HG03457 (cell line): Measurements from ENCODE around the gene NTMT1.
"Not testable (repeated sequence)": the region's sequence is repeated elsewhere in the genome, so short reads cannot be mapped to it uniquely, and the experiment has no call there.

Experiments used
- ATAC-seq: cut with Tn5 transposase; IDR thresholded peaks from one replicate; pipeline ENCODE4 v1.9.1; 2021; ENCODE audit warnings: moderate number of reproducible peaks; ENCODE audit not compliant: unreplicated experiment

The NTMT1 gene, protein sequence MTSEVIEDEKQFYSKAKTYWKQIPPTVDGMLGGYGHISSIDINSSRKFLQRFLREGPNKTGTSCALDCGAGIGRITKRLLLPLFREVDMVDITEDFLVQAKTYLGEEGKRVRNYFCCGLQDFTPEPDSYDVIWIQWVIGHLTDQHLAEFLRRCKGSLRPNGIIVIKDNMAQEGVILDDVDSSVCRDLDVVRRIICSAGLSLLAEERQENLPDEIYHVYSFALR

DNA sequence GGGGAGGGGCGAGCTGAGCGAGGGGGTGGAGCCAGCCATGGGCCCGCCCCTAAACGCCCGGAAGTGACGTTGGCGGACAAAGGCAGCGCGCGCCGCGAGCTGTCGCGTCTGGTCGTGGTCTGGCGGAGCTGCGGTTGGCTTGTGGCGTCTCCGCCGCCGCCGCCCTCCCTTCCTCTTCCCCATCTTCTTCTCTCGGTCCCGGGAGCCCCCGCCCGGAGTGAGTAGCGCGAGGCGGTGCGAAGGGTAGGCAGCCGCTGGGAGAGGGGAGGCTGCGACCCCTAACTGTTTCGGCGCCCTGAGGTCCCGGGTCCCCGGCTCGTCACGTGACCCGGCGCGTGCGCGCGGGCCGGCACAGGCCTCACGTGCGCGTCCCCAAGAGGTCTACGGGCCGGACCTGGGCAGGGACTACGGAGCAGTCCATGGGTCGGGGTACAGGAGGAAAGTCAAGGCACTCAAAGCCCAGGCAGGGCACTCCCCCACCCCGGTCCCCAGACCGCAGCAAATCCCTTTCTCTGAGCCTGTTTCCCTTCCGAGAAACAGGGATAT, at the start of gene NTMT1:
NTMT1 (plus strand) TSS at position 85 of the 546 bp plus-strand sequence. CDS start 6,541 bp downstream, outside the sequence.
- ATAC-seq: peak; percentile 43

GRCh38 chr9:129576546-129577543, 49.1 kb upstream of the NTMT1 start:
- ATAC-seq: no peak

DNA sequence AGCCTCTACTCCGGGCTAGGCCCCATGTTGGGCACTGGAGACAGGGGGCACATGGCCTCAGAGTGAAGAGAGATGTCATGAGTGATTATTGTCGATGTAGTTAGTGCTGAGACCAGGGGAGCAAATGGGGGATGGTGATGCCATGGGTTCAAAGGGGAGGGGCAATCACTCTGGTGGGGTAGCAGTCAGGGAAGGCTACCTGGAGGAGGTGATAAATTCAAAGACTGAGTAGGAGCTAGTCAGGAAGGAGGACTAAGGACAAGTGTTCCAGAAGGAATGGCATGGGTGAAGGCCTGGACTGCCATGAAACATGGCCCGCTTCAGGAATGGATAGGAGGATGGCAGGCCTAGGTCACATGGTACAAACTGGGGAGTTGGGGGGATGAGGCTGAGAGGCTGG, 46.7 kb upstream of the NTMT1 start:
- ATAC-seq: no peak

GRCh38 chr9:129580211-129580915, 45.6 kb upstream of the NTMT1 start:
- ATAC-seq: no peak

GRCh38 chr9:129581505-129582189, 44.3 kb upstream of the NTMT1 start:
- ATAC-seq: no peak

DNA sequence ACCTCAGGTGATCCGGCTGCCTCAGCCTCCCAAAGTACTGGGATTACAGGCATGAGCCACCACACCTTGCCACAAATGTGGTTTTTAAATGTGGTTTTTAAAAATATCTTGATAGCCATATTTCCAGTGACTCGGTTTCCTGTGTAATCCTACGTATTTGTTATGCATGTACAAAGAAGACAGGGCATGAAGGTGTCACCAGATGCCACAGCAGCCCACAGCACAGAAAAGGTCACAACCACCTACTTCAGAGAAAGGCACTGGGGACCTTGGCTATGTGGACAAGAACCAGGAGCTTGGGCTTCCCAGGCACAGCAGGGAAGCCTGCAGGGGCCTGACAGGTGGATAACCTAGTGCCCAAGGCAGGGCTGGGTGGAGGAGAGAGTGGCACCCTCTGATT, 43.1 kb upstream of the NTMT1 start:
- no peak for ATAC-seq

DNA sequence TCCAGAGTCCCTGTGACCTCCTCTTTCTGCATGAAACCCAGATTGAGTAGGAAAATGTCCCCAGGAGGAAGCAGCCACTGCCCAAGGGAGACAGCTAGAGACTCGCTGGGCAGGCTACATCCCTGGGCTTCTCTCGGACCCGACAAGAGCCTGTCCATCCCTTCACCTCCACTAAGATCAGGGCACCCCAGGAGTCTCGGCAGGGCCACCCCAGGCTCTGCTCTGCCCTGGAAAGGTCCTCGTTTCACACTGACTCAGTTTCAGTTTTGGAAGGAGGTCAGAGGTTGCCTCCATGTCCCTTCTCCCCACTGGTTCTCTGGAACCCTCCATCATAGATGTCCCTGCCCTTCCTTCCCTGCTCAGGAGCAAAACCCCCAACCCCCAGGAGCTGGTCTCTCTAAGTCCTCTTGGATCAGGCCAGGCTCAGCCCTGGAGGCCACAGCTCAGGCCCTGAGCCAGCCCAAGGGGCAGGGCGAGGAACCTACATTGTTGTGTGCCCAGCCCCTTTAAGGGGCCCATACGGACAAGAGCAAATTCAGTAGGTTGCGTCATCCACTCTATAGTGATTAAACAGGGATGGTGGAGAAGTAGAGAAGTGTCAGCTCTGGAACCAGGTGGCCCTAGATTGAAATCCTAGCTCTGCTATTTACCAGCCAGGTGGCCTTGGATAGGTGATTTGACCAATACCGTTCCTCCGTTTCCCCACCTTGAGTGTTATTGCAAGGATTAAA, 42.5 kb upstream of the NTMT1 start:
- no peak for ATAC-seq

- ATAC-seq: no peak
Observed at GRCh38 chr9:129584136-129584535, 41.8 kb upstream of the NTMT1 start.

GRCh38 chr9:129585352-129585751, 40.6 kb upstream of the NTMT1 start:
- no peak for ATAC-seq

DNA sequence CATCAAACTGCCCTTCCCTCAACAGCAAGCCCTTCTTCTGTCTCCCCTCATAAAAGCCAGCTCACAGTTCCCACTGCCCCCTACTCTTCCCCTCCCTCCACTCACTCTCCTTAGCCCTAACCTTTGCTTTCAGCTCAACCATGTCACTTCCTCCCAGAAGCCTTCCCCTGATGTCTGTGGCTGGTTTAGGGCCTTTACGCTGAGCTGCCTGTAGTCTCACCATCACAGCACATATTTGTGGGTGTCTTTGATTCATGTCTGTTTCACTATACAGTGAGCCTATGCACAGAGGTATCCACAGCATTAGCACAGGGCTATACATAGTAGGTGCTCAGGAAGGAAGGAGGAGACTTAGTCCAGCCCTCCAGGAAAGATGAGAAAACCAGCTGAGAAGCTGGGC, 39.7 kb upstream of the NTMT1 start:
- ATAC-seq: no peak

DNA sequence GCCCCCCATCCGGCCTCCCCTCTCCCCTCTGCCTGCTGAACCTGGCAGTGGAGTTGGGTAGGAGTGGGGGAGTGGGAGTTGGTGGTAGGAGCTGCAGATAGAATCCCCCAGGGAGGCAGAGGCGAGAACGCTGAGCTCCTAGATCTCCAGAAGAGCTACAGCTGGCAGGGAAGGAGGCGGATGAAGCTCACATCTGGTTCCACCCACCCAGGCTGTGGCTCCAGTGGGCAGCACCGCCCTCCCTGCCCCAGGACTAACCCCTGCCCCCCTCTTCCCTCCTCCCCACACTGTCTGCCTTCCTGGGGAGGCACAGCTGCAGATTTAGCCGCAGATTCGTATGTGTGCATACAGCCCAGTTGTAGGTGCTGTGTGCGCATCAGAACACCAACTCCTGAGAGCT, 39.3 kb upstream of the NTMT1 start:
- ATAC-seq: no peak

- no peak for ATAC-seq
Observed at GRCh38 chr9:129587487-129588262, 38.3 kb upstream of the NTMT1 start.

DNA sequence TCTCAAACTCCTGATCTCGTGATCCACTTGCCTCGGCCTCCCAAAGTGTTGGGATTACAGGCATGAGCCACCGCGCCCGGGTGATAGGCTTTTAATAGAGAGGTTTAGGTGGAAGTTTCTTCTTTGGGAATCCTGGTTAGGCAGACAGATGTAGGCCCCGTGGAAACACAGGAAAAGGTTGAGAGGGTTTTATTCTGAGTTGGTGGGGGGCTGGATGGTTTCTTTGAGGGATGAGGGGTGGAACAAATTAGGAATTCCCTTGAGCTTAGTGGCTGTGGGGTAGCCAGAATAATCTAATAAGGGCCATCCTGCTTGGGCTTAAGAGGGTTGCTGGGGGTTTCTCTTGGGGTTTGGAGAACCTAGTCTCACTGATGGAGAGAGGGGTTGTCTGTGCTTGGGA, 35.5 kb upstream of the NTMT1 start:
- ATAC-seq: no peak

GRCh38 chr9:129591916-129592315, 34.0 kb upstream of the NTMT1 start:
- ATAC-seq: no peak

DNA sequence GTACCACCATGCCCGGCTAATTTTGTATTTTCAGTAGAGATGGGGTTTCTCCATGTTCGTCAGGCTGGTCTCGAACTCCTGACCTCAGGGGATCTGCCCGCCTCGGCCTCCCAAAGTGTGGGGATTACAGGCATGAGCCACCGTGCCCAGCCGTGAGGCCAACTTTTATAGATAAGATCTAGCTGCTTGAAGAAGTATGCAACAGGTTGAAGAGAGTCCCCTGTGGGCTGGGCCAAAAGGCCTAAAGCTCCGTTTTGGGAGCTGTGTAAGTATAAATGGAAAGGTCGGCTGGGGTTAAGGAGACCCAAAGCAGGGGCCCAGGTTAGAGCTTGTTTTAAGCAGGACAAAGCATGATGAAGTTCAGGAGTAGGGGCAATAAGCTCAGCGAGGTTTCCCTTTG, 33.2 kb upstream of the NTMT1 start:
- not testable (repeated sequence) for ATAC-seq

GRCh38 chr9:129594632-129595031, 31.3 kb upstream of the NTMT1 start:
- ATAC-seq: no peak

GRCh38 chr9:129595311-129595741, 30.6 kb upstream of the NTMT1 start:
- no peak for ATAC-seq

- no peak for ATAC-seq
Observed at GRCh38 chr9:129595903-129596540, 29.9 kb upstream of the NTMT1 start.
